B cell (primary cell): ENCODE data around the gene IRF2BP1. TPM values are rescaled to one million over a fixed set of nuclear protein-coding genes. Genes with fewer than 3 reads are reported as not detected.
A peak's percentile ranks its signal among the peaks of the same experiment; 100 is the strongest.

Source experiments
- ATAC-seq: fragments of 200-7000 bp; cut with Tn5 transposase; one replicate; pipeline ENCODE4 v1.10.0; 2021; ENCODE audit warnings: low read depth, mild to moderate bottlenecking, moderate number of reproducible peaks, moderate library complexity
- CTCF ChIA-PET: fragments of 350-600 bp; sonication (Branson Sonifier 250); formaldehyde crosslinking; loops from one replicate; lab custom pipeline; 2021; ENCODE audit warnings: antibody characterized with exemption, inconsistent platforms; lab: Charles Lee
- POLR2A ChIA-PET: fragments of 350-600 bp; sonication (Branson Sonifier 250); formaldehyde crosslinking; loops from one replicate; lab custom pipeline; 2021; ENCODE audit warnings: antibody characterized with exemption; lab: Charles Lee
- DNase-seq: peaks from one replicate; pipeline ENCODE4 v3.0.0; 2013
- H2AFZ ChIP-seq: 2 replicates; pipeline ENCODE4 v1.6.1; 2012; ENCODE audit warnings: mild to moderate bottlenecking, low read depth, low read length; ENCODE audit not compliant: insufficient read depth, poor library complexity, severe bottlenecking
- H3K27ac ChIP-seq, 2 donors: 1 replicate in 1 of 2; 2 replicates in 1 of 2; pipeline ENCODE4 v1.5.1; 2012 to 2013; ENCODE audit warnings: low read length in 2 of 2, mild to moderate bottlenecking in 2 of 2, moderate library complexity in 1 of 2
- H3K27me3 ChIP-seq, 4 experiments: fragments of 200-600 bp in 1 of 4; sonication (generic) in 1 of 4; replicated peaks in 1 of 4; 1 replicate in 2 of 4; 2 replicates in 2 of 4; pipeline versions ENCODE4 v1.6.1 to v1.7.0; 2013 to 2016; ENCODE audit warnings: low read length in 3 of 4, mild to moderate bottlenecking in 2 of 4, mixed read lengths in 1 of 4, moderate library complexity in 1 of 4; ENCODE audit not compliant: insufficient read depth in 4 of 4, control insufficient read depth in 3 of 4; ENCODE audit errors: control extremely low read depth in 1 of 4
- H3K36me3 ChIP-seq, 2 experiments: replicated peaks in 1 of 2; 1 replicate in 1 of 2; 2 replicates in 1 of 2; pipeline versions ENCODE4 v1.6.1 to v1.7.1; 2013; ENCODE audit warnings: low read length in 1 of 2; ENCODE audit not compliant: insufficient read depth in 2 of 2, control insufficient read depth in 1 of 2; ENCODE audit errors: control extremely low read depth in 1 of 2, extremely low read depth in 1 of 2
- H3K4me1 ChIP-seq, 2 donors: fragments of 200-600 bp in 1 of 2; sonication (generic) in 1 of 2; 1 replicate in 1 of 2; 2 replicates in 1 of 2; pipeline versions ENCODE4 v1.5.1 to v1.6.1; 2013 to 2017; ENCODE audit warnings: low read length in 2 of 2; ENCODE audit not compliant: control insufficient read depth in 2 of 2, insufficient read depth in 2 of 2
- H3K4me2 ChIP-seq: replicated peaks from 2 replicates; pipeline ENCODE3; 2012; ENCODE audit warnings: mild to moderate bottlenecking, low read depth, low read length; ENCODE audit not compliant: poor library complexity, severe bottlenecking
- H3K4me3 ChIP-seq, 5 experiments: fragments of 200-600 bp in 1 of 5; sonication (generic) in 1 of 5; 1 replicate in 3 of 5; 2 replicates in 2 of 5; pipeline versions ENCODE4 v1.5.1 to v1.7.0; 2011 to 2016; ENCODE audit warnings: low read length in 4 of 5, mild to moderate bottlenecking in 4 of 5, low read depth in 2 of 5, control low read depth in 1 of 5, moderate library complexity in 1 of 5; ENCODE audit not compliant: insufficient read depth in 1 of 5; ENCODE audit errors: control extremely low read depth in 1 of 5, extremely low read depth in 1 of 5
- H3K79me2 ChIP-seq: fragments of 200-600 bp; sonication (generic); one replicate; pipeline ENCODE4 v1.6.0; 2016; ENCODE audit warnings: low read length; ENCODE audit not compliant: control insufficient read depth, insufficient read depth
- H3K9ac ChIP-seq: fragments of 200-600 bp; sonication (generic); 2 replicates; pipeline ENCODE4 v1.6.1; 2017; ENCODE audit warnings: mild to moderate bottlenecking, low read length, moderate library complexity
- H3K9me3 ChIP-seq, 3 donors: one replicate each; pipeline versions ENCODE4 v1.6.1 to v1.7.1; 2013; ENCODE audit warnings: low read length in 2 of 3; ENCODE audit not compliant: control insufficient read depth in 2 of 3, insufficient read depth in 1 of 3; ENCODE audit errors: control extremely low read depth in 1 of 3
- H4K20me1 ChIP-seq: 2 replicates; pipeline ENCODE4 v1.6.0; 2012; ENCODE audit warnings: mild to moderate bottlenecking, low read length; ENCODE audit not compliant: insufficient read depth, control insufficient read depth, poor library complexity, severe bottlenecking
- H3K27ac Mint-ChIP-seq: one replicate; pipeline ENCODE4 v1.8.0; 2021; ENCODE audit warnings: mixed read lengths
- H3K27me3 Mint-ChIP-seq: one replicate; pipeline ENCODE4 v1.8.0; 2021; ENCODE audit warnings: mixed read lengths
- H3K4me1 Mint-ChIP-seq: one replicate; pipeline ENCODE4 v1.8.0; 2021; ENCODE audit warnings: mixed read lengths
- H3K4me3 Mint-ChIP-seq: one replicate; pipeline ENCODE4 v1.8.0; 2021; ENCODE audit warnings: mixed read lengths
- H3K9me3 Mint-ChIP-seq: one replicate; pipeline ENCODE4 v1.8.0; 2022; ENCODE audit warnings: mixed read lengths; ENCODE audit not compliant: insufficient read depth
- CTCF ChIP-seq: fragments of 200-600 bp; IDR thresholded peaks from one replicate; pipeline ENCODE4 v1.8.0; 2022; ENCODE audit warnings: antibody characterized with exemption, mild to moderate bottlenecking
- EZH2 ChIP-seq: IDR thresholded peaks from 2 replicates; pipeline ENCODE4 v1.6.1; 2012; ENCODE audit warnings: borderline replicate concordance, low read depth, mild to moderate bottlenecking, moderate library complexity, low read length; ENCODE audit not compliant: insufficient read depth, poor library complexity, severe bottlenecking
- WGBS: methylation state at CpG from one replicate; pipeline ENCODE4 v1.1.5; 2013; ENCODE audit warnings: missing lambda C conversion rate; ENCODE audit not compliant: insufficient coverage; 5-methylcytosine and 5-hydroxymethylcytosine counted together
- intact Hi-C: fragments of 100-400 bp; cut with micrococcal nuclease; formaldehyde crosslinking; loops from one replicate; pipeline ENCODE4 v1.10.0; 2022
- polyA plus RNA-seq: library from polyadenylated mRNA; depleted of rRNA; stranded (reverse); fragments of >200 nt; gene quantifications from 2 replicates; pipeline ENCODE4 v1.2.3, GENCODE V29; 2012
- total RNA-seq, 2 donors: library from RNA; stranded (reverse); fragments of 120-200 nt in 1 of 2; gene quantifications; 1 replicate in 1 of 2; 2 replicates in 1 of 2; pipeline versions ENCODE4 v1.2.3 to v1.2.4, GENCODE V29; 2013 to 2022

IRF2BP1 gene
- total and polyA plus RNA-seq, 2 donors (not counting 1 experiment from before 2014, with no cell fraction given) = 14.9 to 33.9 TPM

- WGBS = under 1% methylated on average over 16 of the region's 32 CpGs
These were observed 672 bp upstream of the IRF2BP1 start for GRCh38 chr19:45886427-45887199.

More at GRCh38 chr19:45886427-45887199, 672 bp upstream of the IRF2BP1 start:
- Histone ChIP-seq H3K4me1 (peaks cover 24 to 39% of the 10 kb centered on the region in 2 donors), H3K4me2 (peak overlapping the region; percentile 97), H3K4me3 (peak overlapping the region; percentile 68 to 86 (median 78)), H4K20me1 (peaks cover 39% of the 10 kb centered on the region), H3K9ac (peak overlapping the region; percentile 74), H3K27me3 (no peaks in the 10 kb centered on the region), H2AFZ (peak overlapping the region; percentile 90), H3K9me3 (peaks cover 0 to 2% (median 0%) of the 10 kb centered on the region in 3 donors), H3K27ac (peak overlapping the region; percentile 83 to 90), H3K79me2 (peaks cover 29% of the 10 kb centered on the region), H3K36me3 (peaks cover 0 to 5% of the 10 kb centered on the region in 2 experiments)
- peak overlapping the region; percentile 95 for H3K4me3 Mint-ChIP-seq
- H3K4me1 Mint-ChIP-seq = peaks cover 28% of the 10 kb centered on the region
- no peaks in the 10 kb centered on the region for H3K9me3 Mint-ChIP-seq
- ChIA-PET CTCF (interaction anchor here (0.6 to 3.4 kb wide), 7 partner anchors 23 to 835 kb away, joined by 3 to 24 read pairs (median 3); partner anchors contain the start of genes FOXA3, QPCTL and SYMPK), POLR2A (interaction anchor here (1.0 to 2.9 kb wide), 4 partner anchors 16 to 1386 kb away, joined by 4 to 33 read pairs (median 6); partner anchors contain the start of genes MYPOP, SIX5, SYMPK and ZNF180)
- TF ChIP-seq EZH2 = no peak
- TF ChIP-seq CTCF = no peak
- ATAC-seq (peak; percentile 68), DNase-seq (peak; percentile 94)
- H3K27me3 Mint-ChIP-seq = no peaks in the 10 kb centered on the region
- H3K27ac Mint-ChIP-seq = peak overlapping the region; percentile 94
- intact Hi-C loops = loop anchor here (1.0 to 5.0 kb wide), 7 partner anchors 16 to 379 kb away; partner anchors contain the start of genes CCDC61, MYPOP, OPA3 and SIX5
